Activated naive CD8-positive, alpha-beta T cell treated with anti-CD3 and anti-CD28 coated beads, Interleukin-2, amount 10 ng/mL, durations not matched to agents 7 days and 5 days (primary cell): ENCODE data around the gene FBRSL1. TPM values are rescaled to one million over a fixed set of nuclear protein-coding genes. Genes with fewer than 3 reads are reported as not detected.

Experiments
- ATAC-seq: fragments of 150-1000 bp; cut with Tn5 transposase; one replicate; pipeline ENCODE4 v1.10.0; 2021; ENCODE audit warnings: low read depth, moderate library complexity
- POLR2A ChIA-PET: fragments of 350-600 bp; sonication (Branson Sonifier 250); formaldehyde crosslinking; loops from one replicate; lab custom pipeline; 2021; ENCODE audit warnings: antibody characterized with exemption; lab: Charles Lee
- DNase-seq: peaks from one replicate; pipeline ENCODE4 v3.0.0; 2021
- H3K27ac Mint-ChIP-seq: one replicate; pipeline ENCODE4 v1.8.0; 2022; ENCODE audit warnings: mild to moderate bottlenecking, mixed read lengths
- H3K27me3 Mint-ChIP-seq: one replicate; pipeline ENCODE4 v1.8.0; 2022; ENCODE audit warnings: mild to moderate bottlenecking, moderate library complexity, mixed read lengths
- H3K36me3 Mint-ChIP-seq: one replicate; pipeline ENCODE4 v1.8.0; 2021; ENCODE audit warnings: mild to moderate bottlenecking, mixed read lengths
- H3K4me1 Mint-ChIP-seq: one replicate; pipeline ENCODE4 v1.8.0; 2021; ENCODE audit warnings: mixed read lengths
- H3K4me3 Mint-ChIP-seq: one replicate; pipeline ENCODE4 v1.8.0; 2022; ENCODE audit warnings: mild to moderate bottlenecking, moderate library complexity, mixed read lengths
- H3K9me3 Mint-ChIP-seq: one replicate; pipeline ENCODE4 v1.8.0; 2021; ENCODE audit warnings: mixed read lengths
- total RNA-seq, 2 experiments: library from RNA; stranded (reverse); gene quantifications; one replicate each; pipeline ENCODE4 v1.2.3, GENCODE V29; 2021

FBRSL1 gene
- total RNA-seq, 2 experiments from 2014 or later = 67.1 to 67.2 TPM

DNA sequence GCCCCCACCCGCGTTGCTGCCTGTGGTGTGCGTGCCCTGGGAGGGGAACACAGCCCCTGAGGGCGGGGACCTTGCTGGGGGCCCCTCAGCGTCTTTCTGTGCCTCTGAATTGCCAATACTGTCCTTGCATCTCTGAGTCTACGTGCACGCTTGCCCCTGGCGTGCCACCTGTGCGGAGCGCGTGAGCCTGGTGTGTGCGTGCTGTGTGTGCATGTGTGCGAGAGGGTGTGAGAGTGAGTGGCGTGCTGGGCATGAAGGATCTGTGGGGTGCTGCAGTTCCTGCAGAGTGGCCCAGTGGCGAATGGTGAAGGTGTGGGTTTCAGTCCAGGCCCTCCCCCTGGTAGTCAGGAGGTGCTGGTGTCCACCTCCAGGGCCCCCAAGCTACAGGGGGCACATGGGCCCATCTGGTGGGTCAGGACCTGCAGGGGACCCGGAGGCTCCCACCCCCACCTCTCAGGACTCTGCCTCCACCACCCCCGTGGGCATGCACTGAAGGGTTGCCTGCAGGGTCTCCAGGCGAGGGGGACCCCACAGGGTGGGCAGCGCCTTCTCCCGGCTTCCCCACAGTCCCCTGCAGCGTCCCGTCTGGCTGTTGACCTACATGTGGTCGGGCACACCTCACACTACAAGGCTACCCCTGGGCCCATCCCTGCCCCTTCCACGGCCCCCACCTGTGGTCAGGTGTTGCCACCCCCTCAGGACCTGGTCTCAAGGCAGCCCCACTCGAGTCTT is 21.0 kb downstream of the FBRSL1 start:
- H3K4me1 Mint-ChIP-seq = peaks cover 15% of the 10 kb centered on the region
- H3K4me3 Mint-ChIP-seq = no peak overlapping the region
- ATAC-seq = no peak
- no peaks in the 10 kb centered on the region for H3K9me3 Mint-ChIP-seq
- no peak overlapping the region for H3K27ac Mint-ChIP-seq
- POLR2A ChIA-PET = no interaction called here
- peaks cover 7% of the 10 kb centered on the region for H3K36me3 Mint-ChIP-seq
- DNase-seq = no peak
- peaks cover 3% of the 10 kb centered on the region for H3K27me3 Mint-ChIP-seq

DNA sequence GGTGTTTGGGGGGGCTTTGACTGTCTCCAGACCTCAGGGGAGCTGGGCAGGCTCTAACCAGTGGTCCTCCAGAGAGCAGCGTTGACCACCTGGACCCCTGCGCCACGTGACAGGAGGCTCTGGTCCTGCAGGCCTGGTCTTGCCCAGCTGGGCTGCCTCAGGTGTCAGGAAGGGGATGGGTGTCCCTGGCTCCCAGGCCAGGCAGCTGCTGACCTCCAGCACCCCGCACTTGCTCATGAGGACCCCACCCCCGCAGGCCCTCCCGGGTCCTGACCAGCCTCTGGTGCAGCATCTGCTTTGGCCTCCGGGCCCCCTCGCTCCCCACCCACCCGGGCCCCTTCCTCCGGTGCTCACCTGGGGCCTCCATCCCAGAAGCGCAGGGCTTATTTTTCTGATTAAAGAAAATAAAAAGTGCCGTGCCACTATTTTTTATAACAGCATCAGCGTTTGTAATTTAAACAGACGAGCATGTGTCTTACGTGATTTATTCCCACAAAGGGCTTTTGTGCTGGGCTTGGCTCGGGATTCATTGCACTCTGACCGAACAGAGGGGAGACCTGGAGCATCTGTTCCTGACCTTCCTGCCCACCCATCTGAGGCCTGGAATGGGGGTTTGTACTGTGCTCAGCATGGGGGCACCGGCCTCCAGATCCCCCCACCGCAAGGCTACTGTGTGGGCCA is 21.7 kb downstream of the FBRSL1 start:
- Mint-ChIP-seq H3K27ac (no peak overlapping the region), H3K36me3 (peaks cover 9% of the 10 kb centered on the region), H3K9me3 (no peaks in the 10 kb centered on the region), H3K4me3 (no peak overlapping the region), H3K27me3 (peaks cover 3% of the 10 kb centered on the region), H3K4me1 (peaks cover 7% of the 10 kb centered on the region)
- DNase-seq = no peak
- ATAC-seq = no peak
- POLR2A ChIA-PET = no interaction called here

DNA sequence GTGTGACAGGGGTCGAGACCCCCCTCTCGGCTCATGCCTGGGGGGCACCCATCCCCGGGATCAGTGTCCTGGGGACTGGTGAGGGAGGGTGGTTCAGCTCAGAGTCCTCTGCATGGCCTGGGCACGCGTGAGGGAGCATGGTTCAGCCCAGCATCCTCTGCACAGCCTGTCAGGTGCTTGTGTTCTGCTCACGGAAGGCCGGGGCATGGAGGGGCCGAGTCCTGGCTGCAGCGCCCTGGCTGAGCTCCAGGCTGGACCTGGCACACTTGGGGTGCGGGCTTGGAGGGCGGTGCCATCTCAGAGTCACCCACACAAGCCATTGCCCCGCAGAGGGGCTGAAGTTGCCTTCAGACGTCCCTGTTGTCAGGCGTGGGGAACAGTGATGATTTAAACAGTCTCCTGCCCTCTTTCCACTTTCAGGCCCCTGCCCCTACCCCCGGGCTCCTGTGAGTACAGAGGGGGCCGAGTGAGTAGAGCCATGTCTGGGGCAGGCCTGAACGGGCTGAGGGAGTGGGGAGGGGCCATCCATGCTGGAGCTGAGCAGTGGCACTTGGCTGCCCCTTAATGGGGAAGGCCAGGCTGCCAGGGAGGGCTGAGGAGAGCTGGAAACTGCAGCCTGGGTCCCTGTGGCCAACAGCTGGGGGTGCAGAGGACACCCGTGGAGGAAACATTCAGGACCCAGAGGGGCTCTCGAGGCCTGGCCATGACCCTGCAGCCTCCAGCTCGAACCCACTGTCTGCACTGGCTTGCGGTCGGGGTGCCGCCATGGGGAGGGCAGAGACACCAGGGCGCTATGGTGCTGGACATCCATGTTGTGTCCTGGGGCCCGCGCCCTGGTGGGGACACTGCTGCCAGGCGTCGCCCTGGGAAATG is 22.5 kb downstream of the FBRSL1 start:
- Mint-ChIP-seq H3K9me3 (no peaks in the 10 kb centered on the region), H3K4me1 (peaks cover 1% of the 10 kb centered on the region), H3K4me3 (no peak overlapping the region), H3K27ac (no peak overlapping the region), H3K27me3 (peaks cover 3% of the 10 kb centered on the region), H3K36me3 (peaks cover 9% of the 10 kb centered on the region)
- POLR2A ChIA-PET = no interaction called here
- ATAC-seq = no peak
- DNase-seq = no peak

DNA sequence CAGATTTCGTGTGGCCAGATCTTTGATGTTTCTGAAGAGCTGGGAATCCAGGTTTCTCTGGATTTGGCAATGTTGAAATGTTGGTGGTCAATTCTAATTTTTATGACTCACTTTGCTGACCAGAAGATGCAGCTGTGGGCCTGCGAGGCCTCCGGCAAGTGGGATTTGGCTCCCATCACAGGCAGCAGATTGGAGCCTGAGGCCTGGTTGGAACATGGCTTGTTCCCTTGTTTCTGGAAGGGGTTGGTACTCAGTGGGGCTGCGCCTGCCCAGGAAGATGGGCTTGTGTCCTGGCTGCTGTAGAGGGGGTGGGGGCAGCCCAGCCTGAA is 23.1 kb downstream of the FBRSL1 start:
- ATAC-seq = no peak
- POLR2A ChIA-PET = no interaction called here
- peak overlapping the region; percentile 16 for H3K27ac Mint-ChIP-seq
- peaks cover under 1% of the 10 kb centered on the region for H3K9me3 Mint-ChIP-seq
- H3K4me3 Mint-ChIP-seq = no peak overlapping the region
- peaks cover 10% of the 10 kb centered on the region for H3K36me3 Mint-ChIP-seq
- H3K4me1 Mint-ChIP-seq = peaks cover 2% of the 10 kb centered on the region
- no peak for DNase-seq
- peaks cover 3% of the 10 kb centered on the region for H3K27me3 Mint-ChIP-seq

DNA sequence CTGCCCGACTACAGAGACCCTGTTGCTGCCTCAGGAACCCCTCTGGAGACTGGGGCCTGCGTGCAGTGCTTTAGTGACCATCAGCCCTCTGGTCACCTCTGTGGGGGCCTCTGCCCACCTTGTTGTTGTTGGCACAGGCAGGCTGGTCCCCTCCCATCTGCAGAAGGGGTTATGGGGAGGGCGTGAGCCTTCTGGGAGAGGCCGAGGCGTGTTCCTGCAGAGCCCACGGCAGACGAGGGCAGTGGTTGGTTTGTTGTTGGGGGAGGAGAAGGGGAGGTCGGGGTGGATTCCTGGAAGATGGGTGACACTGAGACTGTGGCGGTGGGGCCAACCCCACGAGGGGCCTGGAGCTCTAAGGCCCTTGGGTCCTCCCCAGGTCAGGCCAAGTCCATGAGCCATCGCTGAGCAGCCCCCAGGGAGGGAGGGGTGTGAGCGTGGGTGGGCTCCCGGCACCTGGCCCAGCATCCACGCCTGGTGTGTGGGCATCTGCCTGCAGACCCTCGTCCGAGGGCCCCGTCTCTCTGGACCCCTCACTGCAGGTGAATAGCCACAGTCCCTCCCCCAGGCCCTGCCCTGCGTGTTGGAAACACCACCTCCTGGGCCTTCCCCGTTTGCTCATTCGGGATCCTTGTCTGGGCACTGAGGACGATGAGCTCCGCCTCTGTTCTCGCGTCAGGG is 23.6 kb downstream of the FBRSL1 start:
- ATAC-seq (no peak), DNase-seq (no peak)
- H3K36me3 Mint-ChIP-seq = peaks cover 16% of the 10 kb centered on the region
- H3K4me1 Mint-ChIP-seq = peaks cover 4% of the 10 kb centered on the region
- POLR2A ChIA-PET = no interaction called here
- no peak overlapping the region for H3K27ac Mint-ChIP-seq
- H3K27me3 Mint-ChIP-seq = peaks cover 3% of the 10 kb centered on the region
- peaks cover 7% of the 10 kb centered on the region for H3K9me3 Mint-ChIP-seq
- no peak overlapping the region for H3K4me3 Mint-ChIP-seq

DNA sequence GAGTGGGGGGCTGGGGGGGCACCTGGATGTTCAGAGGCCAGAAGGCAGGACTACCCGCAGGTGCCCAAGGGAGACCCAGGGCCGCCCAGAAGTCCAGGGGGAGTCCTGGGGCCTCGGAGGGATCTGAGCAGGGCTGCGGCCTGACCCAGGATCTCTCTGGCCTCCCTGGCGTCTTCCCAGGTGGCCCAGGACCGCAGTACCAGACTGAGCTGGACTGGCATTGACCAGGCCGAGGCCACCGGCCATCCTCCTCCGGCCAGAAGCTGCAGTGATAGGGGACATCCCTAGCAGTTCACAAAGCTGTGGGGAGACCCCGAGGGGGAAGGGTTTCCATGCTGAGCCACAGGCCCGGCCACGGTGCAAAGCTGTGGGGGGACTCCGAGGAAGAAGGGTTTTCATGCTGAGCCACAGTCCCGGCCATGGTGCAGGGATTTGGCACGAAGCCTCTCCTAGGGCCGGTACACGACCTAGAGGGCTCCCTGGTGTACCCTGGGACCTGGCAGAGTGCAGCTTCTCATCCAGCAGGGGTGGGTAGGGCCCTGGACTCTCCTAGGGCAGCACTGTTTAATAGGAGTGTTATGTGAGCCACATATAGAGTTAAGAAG is 24.4 kb downstream of the FBRSL1 start:
- Mint-ChIP-seq H3K9me3 (peaks cover 12% of the 10 kb centered on the region), H3K36me3 (peaks cover 23% of the 10 kb centered on the region), H3K4me1 (peaks cover 4% of the 10 kb centered on the region), H3K27ac (no peak overlapping the region), H3K27me3 (peaks cover 3% of the 10 kb centered on the region), H3K4me3 (no peak overlapping the region)
- POLR2A ChIA-PET = no interaction called here
- ATAC-seq = no peak
- no peak for DNase-seq

DNA sequence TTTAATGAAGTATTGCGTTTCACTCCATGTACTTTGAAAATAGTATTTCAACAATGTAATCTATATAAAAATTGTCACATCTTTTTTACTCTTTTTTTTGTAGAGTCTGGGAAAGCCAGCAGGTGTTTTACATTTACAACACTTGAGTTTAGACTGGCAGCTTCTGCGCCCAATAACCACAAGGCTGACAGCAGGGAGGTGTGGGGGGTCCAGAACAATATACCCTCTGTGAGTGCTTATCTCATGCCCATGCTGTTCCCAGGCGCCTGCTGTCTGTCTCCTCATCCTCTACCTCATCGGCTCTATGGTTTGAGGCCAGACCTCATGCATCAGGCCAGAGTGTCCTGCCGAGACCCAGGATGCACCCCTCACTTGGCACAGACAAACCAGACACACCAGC is 24.9 kb downstream of the FBRSL1 start:
- Mint-ChIP-seq H3K9me3 (peaks cover 12% of the 10 kb centered on the region), H3K36me3 (peaks cover 25% of the 10 kb centered on the region), H3K4me3 (no peak overlapping the region), H3K4me1 (peaks cover 4% of the 10 kb centered on the region), H3K27me3 (peaks cover 3% of the 10 kb centered on the region), H3K27ac (no peak overlapping the region)
- POLR2A ChIA-PET = no interaction called here
- ATAC-seq (no peak), DNase-seq (no peak)

DNA sequence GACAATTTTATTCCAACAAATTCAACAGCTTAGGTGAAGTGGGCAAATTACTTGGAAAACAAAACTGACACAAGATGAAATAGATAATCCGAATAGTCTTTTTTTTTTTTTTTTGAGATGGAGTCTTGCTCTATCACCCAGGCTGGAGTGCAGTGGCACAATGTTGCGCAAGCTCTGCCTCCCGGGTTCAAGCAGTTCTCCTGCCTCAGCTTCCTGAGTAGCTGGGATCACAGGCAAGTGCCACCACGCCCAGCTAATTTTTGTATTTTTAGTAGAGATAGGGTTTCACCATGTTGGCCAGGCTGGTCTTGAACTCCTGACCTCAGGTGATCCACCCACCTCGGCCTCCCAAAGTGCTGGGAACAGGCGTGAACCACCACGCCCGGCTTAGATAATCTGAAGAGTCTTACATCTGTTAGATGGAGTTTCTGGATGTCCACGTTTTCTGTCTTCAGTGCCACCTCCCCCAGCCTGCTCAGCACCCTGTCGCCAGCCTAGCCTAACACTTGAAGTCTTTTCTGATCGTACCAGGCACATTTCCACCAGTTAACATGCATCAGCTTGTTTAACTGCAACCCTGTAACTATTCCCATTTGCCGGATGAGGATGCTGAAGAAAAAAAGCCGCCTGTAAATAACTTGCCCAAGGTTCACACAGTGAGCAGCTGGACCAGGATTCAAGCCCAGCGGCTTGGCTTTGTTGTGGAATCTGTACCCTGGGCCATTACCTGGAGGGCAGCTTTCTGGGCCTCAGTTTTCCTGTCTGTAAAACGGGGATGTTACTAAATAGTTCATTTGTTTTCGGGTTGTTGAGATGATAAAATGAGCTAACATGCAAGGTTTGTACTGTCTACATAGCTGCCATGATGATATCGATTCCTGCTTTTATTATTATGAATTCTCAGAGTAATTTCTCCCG is 26.4 kb downstream of the FBRSL1 start:
- peaks cover 4% of the 10 kb centered on the region for H3K4me1 Mint-ChIP-seq
- H3K27ac Mint-ChIP-seq = no peak overlapping the region
- H3K36me3 Mint-ChIP-seq = peaks cover 25% of the 10 kb centered on the region
- no peak for ATAC-seq
- POLR2A ChIA-PET = interaction anchor here (0.6 kb wide), 1 partner anchor 195 kb away, joined by 3 read pairs; no protein-coding TSS in a partner anchor
- peaks cover 12% of the 10 kb centered on the region for H3K9me3 Mint-ChIP-seq
- no peak for DNase-seq
- no peaks in the 10 kb centered on the region for H3K27me3 Mint-ChIP-seq
- H3K4me3 Mint-ChIP-seq = no peak overlapping the region

DNA sequence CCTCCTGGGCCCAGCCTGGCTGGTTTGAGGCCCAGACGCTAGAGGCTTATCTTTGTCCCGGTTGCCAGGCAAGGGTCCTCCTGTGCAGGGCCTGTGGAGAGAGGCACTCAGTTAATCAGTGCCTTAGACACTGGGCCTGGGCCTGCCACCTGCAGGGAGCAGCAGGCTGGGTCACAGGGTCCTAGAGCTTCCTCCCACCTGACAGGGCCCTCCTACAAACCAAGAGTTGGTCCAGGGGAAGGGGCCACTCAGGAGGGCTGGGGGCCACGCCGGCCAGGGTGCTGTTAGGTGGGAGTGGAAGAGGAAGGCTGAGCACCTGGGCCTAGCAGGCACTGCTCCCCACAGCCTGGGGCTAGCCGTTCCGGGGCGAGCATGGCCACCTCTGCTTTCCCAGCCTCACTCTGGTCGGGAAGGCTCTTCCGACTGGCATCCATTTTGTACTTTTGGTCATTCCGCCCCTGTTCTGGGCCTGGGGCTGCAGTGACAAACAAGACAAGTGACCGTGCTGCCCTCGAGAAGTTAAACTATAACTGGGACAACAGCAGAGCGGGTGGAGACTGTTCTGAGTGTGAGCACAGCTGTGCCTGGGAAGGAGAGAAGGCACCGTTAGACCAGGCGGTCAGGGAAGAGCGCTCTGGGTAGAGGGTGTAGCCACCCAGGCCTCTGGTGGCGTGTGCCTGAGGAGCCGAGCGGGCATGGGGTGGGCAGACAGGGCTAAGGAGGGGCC is 27.2 kb downstream of the FBRSL1 start:
- no peak for ATAC-seq
- peaks cover 4% of the 10 kb centered on the region for H3K4me1 Mint-ChIP-seq

DNA sequence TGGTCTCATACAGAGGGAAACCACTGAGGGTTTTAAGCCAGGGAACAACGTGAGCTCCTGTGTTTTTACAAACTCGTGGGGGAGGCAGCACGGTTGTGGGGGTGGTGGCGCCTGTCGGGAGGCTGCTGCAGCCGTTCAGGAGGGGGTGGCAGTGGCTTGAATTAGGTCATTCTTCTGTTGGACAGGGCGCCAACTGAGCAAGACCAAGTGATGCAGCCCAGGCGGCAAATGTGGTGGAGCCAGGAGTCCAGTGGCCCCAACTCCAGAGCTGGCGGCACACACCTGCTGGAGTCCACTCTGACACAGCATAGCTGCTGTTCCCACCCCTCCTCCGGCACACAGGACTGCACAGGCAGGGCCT is 27.8 kb downstream of the FBRSL1 start:
- DNase-seq = no peak
- peaks cover 25% of the 10 kb centered on the region for H3K36me3 Mint-ChIP-seq
- peaks cover 12% of the 10 kb centered on the region for H3K9me3 Mint-ChIP-seq
- no peak overlapping the region for H3K4me3 Mint-ChIP-seq
- no peaks in the 10 kb centered on the region for H3K27me3 Mint-ChIP-seq
- peaks cover 4% of the 10 kb centered on the region for H3K4me1 Mint-ChIP-seq
- ATAC-seq = no peak
- no peak overlapping the region for H3K27ac Mint-ChIP-seq
- POLR2A ChIA-PET = no interaction called here

More for the DNA sequence above, 27.2 kb downstream of the FBRSL1 start:
- Mint-ChIP-seq H3K4me3 (no peak overlapping the region), H3K27ac (peak overlapping the region; percentile 42), H3K36me3 (peaks cover 25% of the 10 kb centered on the region), H3K9me3 (peaks cover 12% of the 10 kb centered on the region), H3K27me3 (no peaks in the 10 kb centered on the region)
- no peak for DNase-seq
- POLR2A ChIA-PET = no interaction called here

DNA sequence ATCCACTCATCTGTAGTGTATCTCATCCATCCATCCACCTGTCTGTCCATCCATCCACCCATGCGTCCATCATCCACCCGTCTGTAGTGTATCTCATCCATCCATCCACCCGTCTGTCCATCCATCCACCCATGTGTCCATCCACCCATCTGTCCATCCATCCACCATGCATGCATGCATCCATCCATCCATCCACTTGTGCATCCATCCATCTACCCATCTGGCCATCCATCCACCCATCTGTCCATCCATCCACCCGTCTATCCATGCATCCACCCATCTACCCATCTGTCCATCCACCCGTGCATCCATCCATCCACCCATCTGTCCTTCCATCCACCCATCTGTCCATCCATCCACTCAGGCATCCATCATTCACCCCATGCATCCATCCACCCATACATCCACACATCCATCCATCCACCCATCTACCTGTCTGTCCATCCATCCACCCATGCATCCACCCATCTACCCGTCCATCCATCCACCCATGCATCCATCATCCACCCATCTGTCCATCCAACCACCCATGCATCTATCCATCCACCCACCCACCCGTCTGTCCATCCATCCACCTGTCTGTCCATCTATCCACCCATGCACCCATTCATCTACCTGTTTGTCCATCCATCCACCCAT is 28.5 kb downstream of the FBRSL1 start:
- no peak overlapping the region for H3K27ac Mint-ChIP-seq
- peaks cover 12% of the 10 kb centered on the region for H3K9me3 Mint-ChIP-seq
- POLR2A ChIA-PET = no interaction called here
- ATAC-seq (no peak), DNase-seq (no peak)
- peaks cover 25% of the 10 kb centered on the region for H3K36me3 Mint-ChIP-seq
- no peaks in the 10 kb centered on the region for H3K27me3 Mint-ChIP-seq
- peaks cover 4% of the 10 kb centered on the region for H3K4me1 Mint-ChIP-seq
- H3K4me3 Mint-ChIP-seq = no peak overlapping the region
